ENCODE data around the gene GAS6.

DNA sequence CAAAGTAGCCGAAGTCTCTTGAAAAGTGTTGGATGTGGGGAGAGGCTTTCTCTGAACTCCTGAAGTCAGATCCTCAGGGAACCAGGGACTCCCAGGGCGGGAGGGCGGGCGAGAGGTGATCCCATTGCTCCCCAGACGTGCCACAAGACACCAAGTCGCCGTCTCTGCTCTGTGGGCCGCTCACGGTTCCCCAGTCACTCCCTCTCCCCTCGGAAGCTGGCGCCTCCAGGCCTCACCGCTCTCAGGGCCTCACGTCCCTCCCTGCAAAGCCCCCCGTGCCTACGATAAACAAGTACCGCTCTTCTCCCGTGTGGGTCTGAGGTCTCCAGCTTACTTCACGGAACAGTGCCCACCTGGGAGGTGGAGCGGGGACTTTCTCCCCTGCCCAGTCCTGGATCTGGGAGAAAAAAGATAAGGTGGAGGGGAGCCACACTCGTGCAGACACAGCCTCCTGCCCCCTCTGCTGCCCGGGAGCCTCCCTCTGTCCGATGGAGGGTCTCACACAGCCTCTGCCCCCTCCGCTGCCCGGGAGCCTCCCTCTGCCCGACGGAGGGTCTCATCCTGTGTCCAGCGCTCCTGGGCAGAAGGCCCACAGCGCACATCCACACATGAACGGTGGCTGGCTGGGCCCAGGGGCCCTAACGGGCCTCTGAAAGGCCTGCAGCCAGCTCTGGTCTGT, 50.7 kb downstream of the GAS6 start:
- TF ChIP-seq, protein P1, sequence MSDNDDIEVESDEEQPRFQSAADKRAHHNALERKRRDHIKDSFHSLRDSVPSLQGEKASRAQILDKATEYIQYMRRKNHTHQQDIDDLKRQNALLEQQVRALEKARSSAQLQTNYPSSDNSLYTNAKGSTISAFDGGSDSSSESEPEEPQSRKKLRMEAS (IDR thresholded peaks at IDR 0.05; ENCODE audit: insufficient read depth, insufficient read length): no peak
- no peak for TF ChIP-seq GATA2 (IDR thresholded peaks at IDR 0.05; ENCODE audit: insufficient read depth, insufficient read length, low read depth, low read length)
- TF ChIP-seq EZH2 (IDR thresholded peaks at IDR 0.05; ENCODE audit: borderline replicate concordance, low read depth, low read length, severe bottlenecking): no peak
- no peak for TF ChIP-seq CTCF (IDR thresholded peaks at IDR 0.05; ENCODE audit: extremely low read depth in 1 of 2, insufficient read depth in 1 of 2, low read depth in 1 of 2, low read length in 2 of 2)
- no peak for TF ChIP-seq MYC (IDR thresholded peaks at IDR 0.05; ENCODE audit: low read depth, low read length)
- no peak for TF ChIP-seq POLR2AphosphoS5 (IDR thresholded peaks at IDR 0.05; ENCODE audit: insufficient read depth, low read depth, low read length)

Measured in endothelial cell of umbilical vein (primary cell).